ENCODE measurements around the gene SPATS2L. TPM values are rescaled to one million over a fixed set of nuclear protein-coding genes. Genes with fewer than 3 reads are reported as not detected.
A peak's percentile ranks its signal among the peaks of the same experiment; 100 is the strongest.

Gene SPATS2L
- total RNA-seq, 1 experiment from 2014 or later, result 174 TPM

DNA sequence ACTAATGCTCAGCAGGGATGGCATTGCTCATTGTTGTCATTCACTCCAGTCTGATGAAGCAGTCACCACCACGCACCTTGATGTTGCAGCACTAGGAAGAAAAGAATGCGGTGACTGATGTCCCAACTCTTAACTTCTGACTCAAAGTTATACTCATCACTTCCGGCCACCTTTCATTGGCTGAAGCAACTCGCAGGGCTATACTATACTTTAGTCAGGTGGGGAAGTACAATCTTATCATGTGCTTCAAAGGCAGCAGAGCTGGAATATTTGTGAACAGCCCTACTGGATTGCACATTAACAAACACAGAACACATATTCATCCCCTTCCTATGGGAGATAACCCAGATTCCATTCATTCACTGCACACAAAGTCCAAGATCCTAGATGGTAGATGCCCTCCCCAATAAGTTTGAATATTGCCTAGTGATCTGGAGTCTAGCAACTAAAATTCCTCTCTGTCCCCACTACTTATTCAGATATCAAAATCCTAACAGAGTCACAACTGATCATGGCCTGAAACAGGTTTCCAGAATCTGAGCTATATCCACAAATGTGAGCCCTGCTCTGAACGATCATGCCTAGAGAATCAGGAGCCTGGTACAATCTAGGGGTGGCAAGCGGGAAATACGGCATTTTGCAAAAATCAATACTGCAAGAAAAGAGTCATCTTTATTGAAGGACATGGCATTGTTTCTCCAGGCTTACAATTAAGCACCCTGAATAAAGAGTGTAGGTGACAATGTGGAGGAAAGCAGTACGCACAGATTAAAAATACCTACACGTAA lies 3.4 kb upstream of the SPATS2L start:
- peaks cover 6% of the 10 kb centered on the region for H4K20me1 ChIP-seq (ENCODE audit: low read length)
- DNase-seq (peak; percentile 97), ATAC-seq (peak; percentile 27)
- no TSS peak for BruUV-seq (replicated peaks)
- H3K4me3 ChIP-seq (ENCODE audit: low read length), result no peak overlapping the region
- H3K27me3 ChIP-seq (ENCODE audit: low read length), result no peaks in the 10 kb centered on the region
- H3K27ac ChIP-seq (ENCODE audit: low read length), result peak overlapping the region; percentile 61
- no peaks in the 10 kb centered on the region for H3K9me2 ChIP-seq (replicated peaks; ENCODE audit: low read length)
- 0 out of 2 replicates have a peak overlapping the region, but pooled peaks have one; percentile 2 for H3K9ac ChIP-seq (ENCODE audit: low read length)
- H3K4me2 ChIP-seq (ENCODE audit: low read length), result peak overlapping the region; percentile 52
- intact Hi-C loops (cut with micrococcal nuclease), result loop anchor here (5.0 kb wide), 1 partner anchor 226 kb away; no protein-coding TSS in a partner anchor
- ChIA-PET CTCF (no interaction called here), POLR2A (ENCODE audit: unreplicated experiment) (no interaction called here)
- H3K4me1 ChIP-seq (ENCODE audit: insufficient read depth, low read length), result peaks cover 54% of the 10 kb centered on the region
- peaks cover 42% of the 10 kb centered on the region for H3K79me2 ChIP-seq (ENCODE audit: low read length)
- H3F3A ChIP-seq (ENCODE audit: low read length, unreplicated experiment), result peaks cover 17% of the 10 kb centered on the region
- H3K36me3 ChIP-seq (ENCODE audit: low read depth, low read length), result no peaks in the 10 kb centered on the region
- peak overlapping the region; percentile 19; the same call in 1 of the 2 replicates for H2AFZ ChIP-seq (ENCODE audit: low read length)
- TF ChIP-seq EZH2 (IDR thresholded peaks at IDR 0.05; ENCODE audit: low read length, unreplicated experiment), result no peak
- no peak for TF ChIP-seq EZH2phosphoT487 (IDR thresholded peaks at IDR 0.05; ENCODE audit: borderline replicate concordance, low read length)
- TF ChIP-seq, protein P1, sequence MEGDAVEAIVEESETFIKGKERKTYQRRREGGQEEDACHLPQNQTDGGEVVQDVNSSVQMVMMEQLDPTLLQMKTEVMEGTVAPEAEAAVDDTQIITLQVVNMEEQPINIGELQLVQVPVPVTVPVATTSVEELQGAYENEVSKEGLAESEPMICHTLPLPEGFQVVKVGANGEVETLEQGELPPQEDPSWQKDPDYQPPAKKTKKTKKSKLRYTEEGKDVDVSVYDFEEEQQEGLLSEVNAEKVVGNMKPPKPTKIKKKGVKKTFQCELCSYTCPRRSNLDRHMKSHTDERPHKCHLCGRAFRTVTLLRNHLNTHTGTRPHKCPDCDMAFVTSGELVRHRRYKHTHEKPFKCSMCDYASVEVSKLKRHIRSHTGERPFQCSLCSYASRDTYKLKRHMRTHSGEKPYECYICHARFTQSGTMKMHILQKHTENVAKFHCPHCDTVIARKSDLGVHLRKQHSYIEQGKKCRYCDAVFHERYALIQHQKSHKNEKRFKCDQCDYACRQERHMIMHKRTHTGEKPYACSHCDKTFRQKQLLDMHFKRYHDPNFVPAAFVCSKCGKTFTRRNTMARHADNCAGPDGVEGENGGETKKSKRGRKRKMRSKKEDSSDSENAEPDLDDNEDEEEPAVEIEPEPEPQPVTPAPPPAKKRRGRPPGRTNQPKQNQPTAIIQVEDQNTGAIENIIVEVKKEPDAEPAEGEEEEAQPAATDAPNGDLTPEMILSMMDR (conservative IDR thresholded peaks at IDR 0.05; ENCODE audit: low read depth, low read length), result no peak
- H3K9me3 ChIP-seq (ENCODE audit: low read length), result no peaks in the 10 kb centered on the region

DNA sequence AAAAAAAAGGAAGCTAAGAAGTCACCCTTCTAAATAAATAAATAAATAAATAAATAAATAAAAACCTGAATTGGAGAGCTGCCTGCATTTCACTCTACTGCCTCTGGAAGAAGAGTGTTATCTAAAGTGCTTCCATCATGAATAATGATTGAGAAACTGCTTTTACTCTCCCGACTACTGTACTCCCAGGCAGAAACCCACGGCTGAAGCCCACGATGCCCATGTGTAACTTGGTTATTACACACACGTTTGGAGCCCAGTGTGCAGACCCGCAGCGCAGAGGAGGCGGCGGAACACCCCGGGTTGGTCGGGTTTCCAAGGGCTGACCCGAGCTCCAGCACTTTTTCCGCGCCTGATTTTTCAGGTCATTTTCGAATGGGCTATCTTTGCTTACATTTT lies 697 bp upstream of the SPATS2L start:
- no peaks in the 10 kb centered on the region for H3K36me3 ChIP-seq (ENCODE audit: low read depth, low read length)
- DNase-seq, result peak; percentile 56
- BruUV-seq (replicated peaks), result TSS peak; percentile 84

More for the DNA sequence above, 697 bp upstream of the SPATS2L start:
- intact Hi-C loops (cut with micrococcal nuclease), result loop anchor here (1.0 to 5.0 kb wide), 4 partner anchors 15 to 325 kb away; no protein-coding TSS in a partner anchor
- Histone ChIP-seq H3K4me1 (ENCODE audit: insufficient read depth, low read length) (peaks cover 67% of the 10 kb centered on the region), H4K20me1 (ENCODE audit: low read length) (peaks cover 31% of the 10 kb centered on the region), H3K27ac (ENCODE audit: low read length) (peak overlapping the region; percentile 79), H3K79me2 (ENCODE audit: low read length) (peaks cover 69% of the 10 kb centered on the region), H3K9ac (ENCODE audit: low read length) (peak overlapping the region; percentile 82), H3K9me3 (ENCODE audit: low read length) (no peaks in the 10 kb centered on the region), H3F3A (ENCODE audit: low read length, unreplicated experiment) (peaks cover 17% of the 10 kb centered on the region), H3K27me3 (ENCODE audit: low read length) (no peaks in the 10 kb centered on the region), H2AFZ (ENCODE audit: low read length) (peak overlapping the region; percentile 83), H3K4me3 (ENCODE audit: low read length) (peak overlapping the region; percentile 74), H3K4me2 (ENCODE audit: low read length) (peak overlapping the region; percentile 87), H3K9me2 (replicated peaks; ENCODE audit: low read length) (no peaks in the 10 kb centered on the region)
- POLR2A ChIA-PET (ENCODE audit: unreplicated experiment), result interaction anchor here (0.6 to 0.7 kb wide), 5 partner anchors 47 to 331 kb away, joined by 4 to 8 read pairs (median 5); no protein-coding TSS in a partner anchor
- no peak for TF ChIP-seq EZH2phosphoT487 (IDR thresholded peaks at IDR 0.05; ENCODE audit: borderline replicate concordance, low read length)
- TF ChIP-seq EZH2 (IDR thresholded peaks at IDR 0.05; ENCODE audit: low read length, unreplicated experiment), result no peak
- TF ChIP-seq, protein P1 (conservative IDR thresholded peaks at IDR 0.05; ENCODE audit: low read depth, low read length), result 0 out of 2 replicates have a peak, but pooled peaks have one; percentile 17
- no peak for ATAC-seq
- CTCF ChIA-PET, result interaction anchor here (0.6 to 1.3 kb wide), 3 partner anchors 53 to 333 kb away, joined by 3 to 5 read pairs (median 4); no protein-coding TSS in a partner anchor
